HEK293 (cell line): ENCODE measurements around the gene ZNF831.

Experiments used
- GLIS2 ChIP-seq: fragments of 450-650 bp; formaldehyde crosslinking; IDR thresholded peaks from 2 replicates; pipeline ENCODE4 v1.5.1; 2016; ENCODE audit warnings: missing biosample characterization, missing genetic modification characterization
- INSM2 ChIP-seq: fragments of 450-650 bp; formaldehyde crosslinking; IDR thresholded peaks from 2 replicates; pipeline ENCODE4 v1.5.1; 2016; ENCODE audit warnings: missing biosample characterization, missing genetic modification characterization
- PATZ1 ChIP-seq: fragments of 450-650 bp; formaldehyde crosslinking; IDR thresholded peaks from 2 replicates; pipeline ENCODE4 v1.5.1; 2016; ENCODE audit warnings: missing biosample characterization, missing genetic modification characterization
- RBAK ChIP-seq: fragments of 450-650 bp; formaldehyde crosslinking; IDR thresholded peaks from 2 replicates; pipeline ENCODE4 v1.5.1; 2016; ENCODE audit warnings: missing biosample characterization, missing genetic modification characterization
- YY1 ChIP-seq: fragments of 450-650 bp; formaldehyde crosslinking; IDR thresholded peaks from 2 replicates; pipeline ENCODE4 v1.5.1; 2018; ENCODE audit warnings: missing biosample characterization, missing genetic modification characterization
- ZBTB20 ChIP-seq: fragments of 450-650 bp; formaldehyde crosslinking; IDR thresholded peaks from 2 replicates; pipeline ENCODE4 v1.5.1; 2016; ENCODE audit warnings: missing biosample characterization, missing genetic modification characterization
- ZBTB49 ChIP-seq: fragments of 450-650 bp; formaldehyde crosslinking; IDR thresholded peaks from 2 replicates; pipeline ENCODE4 v1.5.1; 2016; ENCODE audit warnings: missing biosample characterization, missing genetic modification characterization, low read depth
- ZBTB8A ChIP-seq: fragments of 450-650 bp; formaldehyde crosslinking; IDR thresholded peaks from 2 replicates; pipeline ENCODE4 v1.5.1; 2016; ENCODE audit warnings: missing biosample characterization, missing genetic modification characterization
- ZFP41 ChIP-seq: fragments of 450-650 bp; formaldehyde crosslinking; IDR thresholded peaks from 2 replicates; pipeline ENCODE4 v1.5.1; 2016; ENCODE audit warnings: missing biosample characterization, missing genetic modification characterization, borderline replicate concordance
- ZNF132 ChIP-seq: fragments of 450-650 bp; formaldehyde crosslinking; IDR thresholded peaks from 2 replicates; pipeline ENCODE4 v1.5.1; 2017; ENCODE audit warnings: missing biosample characterization, missing genetic modification characterization, borderline replicate concordance
- ZNF239 ChIP-seq: fragments of 450-650 bp; formaldehyde crosslinking; IDR thresholded peaks from 2 replicates; pipeline ENCODE4 v1.5.1; 2016; ENCODE audit warnings: missing biosample characterization, missing genetic modification characterization
- ZNF670 ChIP-seq: fragments of 450-650 bp; formaldehyde crosslinking; IDR thresholded peaks from 2 replicates; pipeline ENCODE4 v1.5.1; 2016; ENCODE audit warnings: missing biosample characterization, missing genetic modification characterization, low read depth
- TF ChIP-seq, protein P1 (sequence below): fragments of 450-650 bp; formaldehyde crosslinking; IDR thresholded peaks from 2 replicates; pipeline ENCODE4 v1.5.1; 2016; ENCODE audit warnings: missing biosample characterization, missing genetic modification characterization
- TF ChIP-seq, protein P2 (sequence below): fragments of 450-650 bp; formaldehyde crosslinking; IDR thresholded peaks from 2 replicates; pipeline ENCODE4 v1.5.1; 2016; ENCODE audit warnings: missing biosample characterization, missing genetic modification characterization

DNA sequence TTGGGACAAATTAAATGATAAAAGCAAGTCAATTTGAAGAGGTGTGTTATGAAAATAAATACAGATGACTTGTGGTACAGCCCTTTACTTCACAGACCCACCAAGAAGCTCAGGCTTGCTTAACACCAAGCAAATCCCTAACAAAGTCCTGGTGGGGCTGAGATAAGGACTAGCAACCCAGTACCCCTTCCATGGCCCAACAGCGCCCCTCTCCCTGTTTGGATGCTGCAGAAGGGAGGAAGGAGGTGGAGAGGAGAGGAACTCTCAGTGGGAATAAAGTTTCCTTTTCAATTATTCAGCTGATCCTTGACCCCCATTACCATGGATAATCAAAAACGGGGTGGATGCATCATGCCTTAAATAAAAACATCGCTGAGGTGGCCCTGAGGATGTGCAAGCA lies 4.5 kb upstream of the ZNF831 start:
- TF ChIP-seq ZNF132 (tag by site-specific recombination) (no peak), ZFP41 (tag by site-specific recombination) (no peak), YY1 (tag by site-specific recombination) (no peak), RBAK (tag by site-specific recombination) (no peak), ZNF670 (no peak), GLIS2 (tag by site-specific recombination) (no peak), INSM2 (tag by site-specific recombination) (no peak), ZNF239 (tag by site-specific recombination) (no peak), PATZ1 (tag by site-specific recombination) (no peak), ZBTB20 (tag by site-specific recombination) (no peak), ZBTB49 (no peak), ZBTB8A (no peak)
- TF ChIP-seq, protein P1, sequence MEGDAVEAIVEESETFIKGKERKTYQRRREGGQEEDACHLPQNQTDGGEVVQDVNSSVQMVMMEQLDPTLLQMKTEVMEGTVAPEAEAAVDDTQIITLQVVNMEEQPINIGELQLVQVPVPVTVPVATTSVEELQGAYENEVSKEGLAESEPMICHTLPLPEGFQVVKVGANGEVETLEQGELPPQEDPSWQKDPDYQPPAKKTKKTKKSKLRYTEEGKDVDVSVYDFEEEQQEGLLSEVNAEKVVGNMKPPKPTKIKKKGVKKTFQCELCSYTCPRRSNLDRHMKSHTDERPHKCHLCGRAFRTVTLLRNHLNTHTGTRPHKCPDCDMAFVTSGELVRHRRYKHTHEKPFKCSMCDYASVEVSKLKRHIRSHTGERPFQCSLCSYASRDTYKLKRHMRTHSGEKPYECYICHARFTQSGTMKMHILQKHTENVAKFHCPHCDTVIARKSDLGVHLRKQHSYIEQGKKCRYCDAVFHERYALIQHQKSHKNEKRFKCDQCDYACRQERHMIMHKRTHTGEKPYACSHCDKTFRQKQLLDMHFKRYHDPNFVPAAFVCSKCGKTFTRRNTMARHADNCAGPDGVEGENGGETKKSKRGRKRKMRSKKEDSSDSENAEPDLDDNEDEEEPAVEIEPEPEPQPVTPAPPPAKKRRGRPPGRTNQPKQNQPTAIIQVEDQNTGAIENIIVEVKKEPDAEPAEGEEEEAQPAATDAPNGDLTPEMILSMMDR (tag by site-specific recombination): no peak
- TF ChIP-seq, protein P2, sequence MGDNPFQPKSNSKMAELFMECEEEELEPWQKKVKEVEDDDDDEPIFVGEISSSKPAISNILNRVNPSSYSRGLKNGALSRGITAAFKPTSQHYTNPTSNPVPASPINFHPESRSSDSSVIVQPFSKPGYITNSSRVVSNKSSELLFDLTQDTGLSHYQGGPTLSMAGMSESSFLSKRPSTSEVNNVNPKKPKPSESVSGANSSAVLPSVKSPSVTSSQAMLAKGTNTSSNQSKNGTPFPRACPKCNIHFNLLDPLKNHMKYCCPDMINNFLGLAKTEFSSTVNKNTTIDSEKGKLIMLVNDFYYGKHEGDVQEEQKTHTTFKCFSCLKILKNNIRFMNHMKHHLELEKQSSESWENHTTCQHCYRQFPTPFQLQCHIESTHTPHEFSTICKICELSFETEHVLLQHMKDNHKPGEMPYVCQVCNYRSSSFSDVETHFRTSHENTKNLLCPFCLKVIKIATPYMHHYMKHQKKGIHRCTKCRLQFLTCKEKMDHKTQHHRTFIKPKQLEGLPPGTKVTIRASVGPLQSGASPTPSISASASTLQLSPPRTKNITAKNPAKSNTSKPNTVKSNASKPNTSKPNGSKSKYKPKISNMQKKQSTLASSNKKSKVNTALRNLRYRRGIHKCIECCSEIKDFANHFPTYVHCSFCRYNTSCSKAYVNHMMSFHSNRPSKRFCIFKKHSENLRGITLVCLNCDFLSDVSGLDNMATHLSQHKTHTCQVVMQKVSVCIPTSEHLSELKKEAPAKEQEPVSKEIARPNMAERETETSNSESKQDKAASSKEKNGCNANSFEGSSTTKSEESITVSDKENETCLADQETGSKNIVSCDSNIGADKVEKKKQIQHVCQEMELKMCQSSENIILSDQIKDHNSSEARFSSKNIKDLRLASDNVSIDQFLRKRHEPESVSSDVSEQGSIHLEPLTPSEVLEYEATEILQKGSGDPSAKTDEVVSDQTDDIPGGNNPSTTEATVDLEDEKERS: no peak
